NCI-H524 (cell line): ENCODE results near the gene ST6GALNAC4.
"Not testable (repeated sequence)": the region's sequence is repeated elsewhere in the genome, so short reads cannot be mapped to it uniquely, and the experiment has no call there.

ENCODE experiments used
- DNase-seq, 2 experiments: peaks; one replicate each; lab custom pipeline; 2025; lab: John Stamatoyannopoulos, UW

ST6GALNAC4 gene

DNA sequence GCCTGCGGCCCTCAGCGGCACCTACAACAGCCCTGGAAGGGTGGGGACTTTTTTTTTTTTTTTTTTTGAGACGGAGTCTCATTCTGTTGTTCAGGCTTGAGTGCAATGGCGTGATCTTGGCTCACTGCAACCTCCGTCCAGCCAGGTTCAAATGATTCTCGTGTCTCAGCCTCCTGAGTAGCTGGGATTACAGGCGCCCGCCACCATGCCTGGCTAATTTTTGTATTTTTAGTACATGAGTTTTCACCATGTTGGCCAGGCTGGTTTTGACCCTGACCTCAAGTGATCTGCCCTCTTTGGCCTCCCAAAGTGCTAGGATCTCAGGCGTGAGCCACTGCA is 46.7 kb downstream of the ST6GALNAC4 start:
- not testable (repeated sequence) for DNase-seq

DNA sequence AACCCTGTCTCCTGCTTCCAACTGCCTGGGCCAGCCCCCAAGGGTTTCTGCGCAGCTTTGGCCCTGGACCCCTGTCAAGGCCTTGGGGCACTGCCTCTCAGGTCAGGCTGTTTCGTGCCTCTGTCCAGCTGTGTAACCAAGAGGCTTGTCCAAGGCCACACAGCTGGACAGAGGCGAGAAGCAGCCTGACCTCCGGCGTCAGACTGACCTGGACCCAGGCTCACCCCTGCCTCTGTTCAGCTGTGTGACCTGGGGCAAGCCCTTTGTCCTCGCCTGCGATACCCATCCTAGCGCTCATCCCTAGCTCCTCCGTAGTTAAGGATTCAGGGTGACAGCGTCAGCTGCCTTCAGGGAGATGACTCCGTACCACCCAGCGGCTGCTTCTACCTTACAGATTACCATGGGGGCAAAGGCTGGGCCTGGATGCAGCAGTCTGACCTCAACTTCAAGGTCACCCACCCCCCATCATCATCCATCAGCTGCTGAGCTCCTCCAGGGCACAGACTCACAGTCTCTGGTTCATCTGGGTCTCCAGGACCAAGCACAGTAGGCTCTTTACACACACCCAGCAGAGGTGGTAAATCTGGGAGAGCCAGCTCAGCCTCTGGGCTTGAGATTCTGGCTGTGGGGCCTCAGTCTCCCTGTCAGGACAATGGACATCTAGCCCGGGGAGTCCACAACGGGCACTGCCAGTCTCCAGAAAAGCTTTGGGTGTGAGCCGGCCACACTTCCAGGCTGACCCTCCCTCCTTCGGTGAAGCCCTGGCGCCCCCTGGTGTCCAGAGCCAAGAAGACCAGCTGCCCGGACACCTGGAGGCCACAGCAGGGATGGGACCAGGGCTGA is 47.3 kb downstream of the ST6GALNAC4 start:
- DNase-seq: peak; percentile 79 to 83

DNA sequence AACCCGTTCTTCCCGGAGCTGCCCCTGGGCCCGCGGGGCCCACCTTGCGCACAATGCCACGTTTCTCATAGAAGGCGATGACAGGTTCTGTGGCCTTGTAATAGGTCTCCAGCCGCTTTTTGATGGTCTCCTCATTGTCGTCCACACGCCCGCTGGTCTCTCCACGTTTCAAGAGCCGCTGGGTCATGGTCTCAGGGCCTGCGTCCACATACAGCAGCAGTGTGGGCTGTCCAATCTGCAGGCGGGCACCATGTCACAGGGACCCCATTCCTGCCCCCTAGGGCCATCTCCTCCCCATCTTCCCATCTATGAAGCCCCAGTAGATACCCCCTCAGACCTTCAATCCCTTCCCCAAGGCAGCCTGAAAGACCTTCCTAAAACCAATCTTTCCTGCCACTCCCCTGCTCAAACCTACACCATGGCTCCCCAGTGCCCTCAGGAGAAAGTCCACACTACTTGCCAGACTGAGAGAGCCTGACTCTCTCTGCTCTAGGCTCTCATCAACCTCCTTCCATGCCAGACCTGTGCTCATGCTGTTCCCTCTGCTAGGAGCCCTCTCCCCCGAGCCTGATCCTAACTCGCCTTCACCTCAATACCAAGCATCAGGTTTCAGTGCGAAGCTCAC is 48.5 kb downstream of the ST6GALNAC4 start:
- DNase-seq: no peak

DNA sequence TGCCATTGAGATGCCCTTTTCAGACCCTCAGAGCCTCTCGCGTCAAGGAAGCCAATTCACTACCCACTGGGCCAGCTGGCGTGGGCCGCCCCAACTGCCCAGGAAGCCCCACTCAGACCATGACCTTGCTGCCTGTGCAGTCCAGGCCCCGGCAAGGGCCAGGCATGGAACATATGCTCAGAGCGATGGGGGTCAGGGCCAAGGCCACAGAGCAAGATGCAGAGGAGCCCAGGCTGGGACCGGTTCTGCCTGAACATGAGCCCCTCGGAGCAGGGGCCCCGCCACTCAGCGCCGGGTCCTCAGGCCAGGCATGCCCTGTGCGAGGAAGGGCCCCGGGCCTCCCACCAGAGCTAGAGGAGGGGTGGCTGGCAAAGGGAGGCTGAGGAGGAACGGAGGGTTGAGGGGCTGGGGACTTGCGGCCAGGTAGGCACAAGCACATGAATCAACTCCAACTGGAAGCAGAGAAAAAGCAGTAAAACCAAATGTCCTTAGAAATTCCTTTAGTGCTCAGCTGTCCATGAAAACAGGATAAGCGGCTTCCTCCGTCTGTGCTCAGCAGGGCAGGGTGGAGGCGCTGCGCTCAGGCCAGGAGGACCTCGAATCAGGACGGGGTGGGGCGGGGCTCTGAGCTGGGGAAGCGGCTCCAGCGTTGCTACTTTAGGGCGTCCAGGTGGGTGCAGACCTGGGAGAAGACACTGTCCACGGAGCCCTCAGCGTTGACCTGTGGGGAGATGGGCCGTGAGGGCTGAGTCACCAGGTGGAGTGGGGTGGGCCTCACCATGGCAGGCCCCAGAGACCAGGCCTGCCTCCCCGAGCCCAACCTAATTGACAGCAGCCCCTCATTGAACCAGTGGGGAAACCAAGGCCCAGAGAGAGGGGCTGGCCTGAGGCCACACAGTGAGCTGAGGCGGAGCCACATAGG is 49.2 kb downstream of the ST6GALNAC4 start:
- DNase-seq: no peak

DNA sequence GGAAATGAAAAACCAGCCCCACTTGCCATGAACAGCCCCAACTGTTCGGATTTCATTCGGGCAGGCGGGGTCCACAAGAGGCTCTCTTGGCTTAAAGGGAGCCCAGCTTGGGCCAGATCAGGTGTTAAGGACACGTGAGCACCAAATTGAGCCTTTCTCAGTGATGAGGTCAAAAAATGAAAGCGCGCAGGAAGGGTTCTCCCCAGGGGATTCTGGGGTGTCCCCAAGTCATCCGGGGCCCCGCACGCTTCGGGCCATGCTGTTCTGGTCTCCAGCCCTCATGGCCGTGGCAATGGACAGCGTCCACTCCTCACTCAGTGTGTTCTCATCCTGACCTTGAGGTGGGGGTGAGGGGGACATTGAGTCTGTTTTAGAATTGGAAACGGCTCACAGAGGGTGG is 50.3 kb downstream of the ST6GALNAC4 start:
- DNase-seq: no peak

DNA sequence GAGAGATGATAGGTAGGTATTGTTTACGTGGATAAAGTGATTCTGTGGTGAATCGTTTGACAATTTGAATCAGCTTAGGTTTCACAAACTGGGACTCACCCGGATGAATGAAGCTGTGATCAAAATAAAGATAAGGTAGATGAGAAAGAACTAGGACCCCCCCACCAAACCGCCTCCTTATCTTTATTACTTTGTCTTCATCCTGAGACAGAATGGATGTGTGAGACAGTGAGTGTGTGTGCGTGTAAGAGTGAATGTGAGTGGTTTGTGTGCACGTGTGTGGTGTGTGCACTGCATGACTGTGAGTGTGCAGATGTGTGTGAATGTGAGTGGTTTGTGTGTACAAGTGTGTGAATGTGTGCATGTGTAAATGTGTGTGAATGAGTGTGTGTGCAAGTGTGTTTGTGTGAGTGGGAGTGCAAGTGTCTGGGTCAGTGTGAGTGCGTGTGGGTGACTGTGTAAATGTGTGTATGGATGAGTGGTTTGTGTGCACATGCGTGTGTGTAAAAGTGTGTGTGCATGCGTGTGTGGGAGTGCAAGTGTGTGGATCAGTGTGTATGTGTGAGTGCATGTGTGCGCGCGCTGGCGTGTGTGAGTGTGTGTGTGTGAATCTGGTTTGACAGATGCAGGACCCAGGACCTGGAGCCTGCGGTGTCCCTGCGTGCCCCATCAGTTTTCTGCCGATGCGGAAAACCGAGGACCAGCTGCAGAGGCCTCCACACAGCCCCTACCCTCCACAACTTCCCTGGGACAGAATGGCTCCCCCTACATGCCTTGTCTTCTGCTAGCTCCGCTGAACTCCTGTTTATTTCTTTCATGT is 51.0 kb downstream of the ST6GALNAC4 start:
- DNase-seq: no peak

DNA sequence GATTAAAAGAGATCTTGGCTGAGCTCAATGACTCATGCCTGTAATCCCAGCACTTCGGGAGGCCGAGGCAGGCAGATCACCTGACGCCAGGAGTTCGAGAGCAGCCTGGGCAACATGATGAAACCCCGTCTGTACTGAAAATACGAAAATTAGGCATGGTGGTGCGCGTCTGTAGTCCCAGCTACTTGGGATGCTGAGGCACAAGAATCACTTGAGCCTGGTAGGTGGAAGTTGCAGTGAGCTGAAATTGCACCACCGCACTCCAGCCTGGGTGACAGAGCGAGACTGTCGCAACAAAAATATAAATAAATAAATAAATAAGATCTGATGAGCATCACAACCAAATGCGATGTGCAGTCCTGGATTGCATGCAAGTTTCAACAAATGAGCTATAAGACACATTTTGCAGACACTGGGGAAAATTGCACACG is 53.6 kb downstream of the ST6GALNAC4 start:
- peak in 1 of 2 experiments; percentile 31 for DNase-seq

DNA sequence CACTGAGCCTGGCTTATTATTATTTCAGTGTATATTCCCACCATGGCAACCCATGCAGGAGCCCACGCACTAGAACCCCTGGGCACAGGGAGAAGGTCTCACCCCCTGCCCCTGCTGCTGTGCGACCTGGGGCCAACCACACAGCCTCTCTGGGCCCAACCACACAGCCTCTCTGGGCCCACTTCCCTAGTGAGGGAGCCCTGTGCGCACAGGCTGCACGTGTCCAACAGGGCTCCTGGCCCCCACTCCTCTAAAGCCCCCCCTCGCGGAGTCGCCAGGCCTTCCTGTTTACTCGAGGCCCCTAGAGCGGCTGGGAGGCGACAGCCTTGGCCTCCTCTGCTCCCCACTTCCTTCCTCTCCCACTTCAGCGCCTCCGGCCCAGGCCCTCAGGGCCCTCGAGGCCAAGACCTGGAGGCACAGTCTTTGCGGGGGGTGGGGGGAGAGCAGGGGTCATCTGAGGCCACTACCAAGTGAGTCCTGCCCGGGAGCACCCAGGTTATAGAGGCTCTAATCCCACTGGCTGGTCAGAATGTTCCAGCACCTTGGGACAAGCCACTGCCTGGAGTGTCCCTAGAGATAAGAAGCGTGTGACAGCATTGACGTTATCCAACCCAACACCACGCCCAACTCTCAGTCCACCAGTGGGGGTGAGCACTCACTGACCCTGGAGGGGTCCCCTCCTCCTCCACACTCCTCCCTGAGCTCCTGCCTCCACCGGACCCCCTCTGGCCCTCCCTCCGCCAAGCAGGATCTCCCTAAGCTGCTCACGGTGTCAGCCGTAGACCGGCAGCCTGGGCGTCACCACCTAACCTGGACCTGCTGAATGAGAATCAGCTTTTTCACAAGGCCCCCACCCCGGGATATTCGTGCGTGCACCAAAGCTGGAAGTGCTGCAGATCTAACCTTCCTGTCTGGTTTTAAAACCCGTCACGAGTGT is 54.5 kb downstream of the ST6GALNAC4 start:
- DNase-seq: no peak

DNA sequence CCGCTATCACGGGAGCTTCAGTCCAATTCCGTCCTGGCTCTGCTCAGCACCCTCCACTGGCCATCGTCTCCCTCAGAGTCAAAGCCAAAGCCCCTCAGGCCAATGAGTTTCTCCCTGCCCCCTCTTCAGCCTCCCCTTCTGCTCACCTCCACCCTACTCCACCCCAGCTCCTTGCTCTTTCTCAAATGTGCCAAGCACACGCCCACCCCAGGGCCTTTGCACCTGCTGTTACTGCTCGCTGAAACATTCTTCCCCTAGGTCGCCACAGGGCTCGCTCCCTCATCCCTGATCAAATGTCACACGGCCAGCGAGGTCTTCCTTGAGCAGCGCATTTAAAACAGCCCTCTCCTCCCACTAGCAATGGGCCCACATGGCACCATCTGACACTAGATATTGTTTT is 56.1 kb downstream of the ST6GALNAC4 start:
- DNase-seq: no peak

DNA sequence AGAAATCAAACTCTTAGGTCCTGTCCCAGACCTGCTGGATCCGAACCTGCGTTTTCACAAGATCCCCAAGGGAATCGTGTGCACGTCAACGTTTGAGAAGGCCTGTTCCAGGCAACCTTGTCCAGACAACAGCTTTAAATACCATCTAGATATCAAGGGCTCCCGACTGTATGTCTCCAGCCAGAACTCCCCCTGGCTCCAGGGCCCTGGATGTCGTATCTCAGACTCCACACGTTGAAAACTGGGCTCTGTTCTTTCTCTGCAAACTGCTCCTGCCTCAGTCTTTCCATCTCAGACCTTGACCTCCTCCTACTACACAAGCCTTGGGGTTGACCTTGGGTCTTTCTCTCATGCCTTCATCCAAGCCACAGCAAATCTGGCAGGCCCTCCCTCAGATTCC is 56.6 kb downstream of the ST6GALNAC4 start:
- no peak for DNase-seq

DNA sequence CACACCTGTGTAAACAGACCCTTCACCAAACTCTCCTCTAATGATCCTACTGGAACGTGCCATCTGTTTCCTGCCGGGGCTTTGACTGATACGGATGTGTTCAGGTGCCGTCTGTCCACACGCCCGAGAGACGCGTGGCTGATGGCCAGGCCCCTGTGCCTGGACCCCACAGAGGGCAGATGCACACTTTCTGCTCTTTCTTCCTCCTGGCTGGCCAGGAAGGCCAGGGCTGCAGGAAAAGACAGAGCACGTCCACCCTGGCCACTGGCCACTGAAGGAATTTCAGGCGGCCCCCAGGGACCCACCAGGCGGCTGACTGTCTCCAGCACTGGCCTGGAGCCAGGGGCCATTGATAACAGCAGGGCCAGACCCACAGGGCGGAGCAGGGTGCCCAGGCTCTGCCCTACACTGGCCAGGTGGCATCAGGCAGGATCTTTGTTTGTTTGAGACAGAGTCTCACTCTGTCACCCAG is 58.8 kb downstream of the ST6GALNAC4 start:
- peak; percentile 95 to 96 for DNase-seq
